Panc1 (cell line): ENCODE measurements around the gene POLA1. TPM values are rescaled to one million over a fixed set of nuclear protein-coding genes. Genes with fewer than 3 reads are reported as not detected.

Experiments used
- ATAC-seq: fragments of 200-7000 bp; cut with Tn5 transposase; 2 replicates; pipeline ENCODE4 v1.9.1; 2020; ENCODE audit warnings: mild to moderate bottlenecking, moderate library complexity
- BruUV-seq: library from RNA; stranded (reverse); fragments of 400-500 nt; replicated peaks from 2 replicates; lab custom pipeline; 2021; lab: Mats Ljungman, UMichigan
- CTCF ChIA-PET: fragments of 300-600 bp; sonication (Branson Sonifier 250); formaldehyde crosslinking; loops from one replicate; lab custom pipeline; 2022; ENCODE audit warnings: antibody characterized with exemption; lab: Charles Lee
- POLR2A ChIA-PET: fragments of 300-600 bp; sonication (Branson Sonifier 250); formaldehyde crosslinking; loops from one replicate; lab custom pipeline; 2022; ENCODE audit warnings: antibody characterized with exemption; lab: Charles Lee
- DNase-seq: peaks from one replicate; pipeline ENCODE4 v3.0.0-alpha.2; 2010; ENCODE audit warnings: low read depth, low spot score
- H3K27ac ChIP-seq: 2 replicates; pipeline ENCODE4 v1.5.1; 2011; ENCODE audit warnings: mild to moderate bottlenecking, low read length, inconsistent platforms
- H3K27me3 ChIP-seq: fragments of 200-500 bp; sonication (Bioruptor generic); 2 replicates; pipeline ENCODE4 v1.6.0; 2014; ENCODE audit warnings: low read length, inconsistent platforms; ENCODE audit not compliant: control insufficient read depth, insufficient read depth
- H3K36me3 ChIP-seq: fragments of 200-500 bp; sonication (Bioruptor generic); 2 replicates; pipeline ENCODE4 v1.5.1; 2014; ENCODE audit warnings: inconsistent platforms, mild to moderate bottlenecking, low read length, moderate library complexity; ENCODE audit not compliant: control insufficient read depth, insufficient read depth
- H3K4me1 ChIP-seq: 2 replicates; pipeline ENCODE4 v1.5.1; 2011; ENCODE audit warnings: inconsistent platforms, mild to moderate bottlenecking, low read length, moderate library complexity; ENCODE audit not compliant: control insufficient read depth, insufficient read depth
- H3K4me3 ChIP-seq, 2 experiments: 2 replicates each; pipeline ENCODE4 v1.5.1; 2011 to 2012; ENCODE audit warnings: low read depth in 2 of 2, low read length in 2 of 2, mild to moderate bottlenecking in 2 of 2, inconsistent platforms in 1 of 2, moderate library complexity in 1 of 2
- H3K9me3 ChIP-seq: fragments of 200-500 bp; sonication (Bioruptor generic); 2 replicates; pipeline ENCODE4 v1.5.1; 2014; ENCODE audit warnings: low read depth, mild to moderate bottlenecking, inconsistent platforms, low read length, moderate library complexity; ENCODE audit not compliant: control insufficient read depth, insufficient read depth
- CTCF ChIP-seq: fragments of 450-650 bp; IDR thresholded peaks from 2 replicates; pipeline ENCODE4 v1.5.1; 2017; ENCODE audit warnings: mild to moderate bottlenecking
- in situ Hi-C: cut with HindIII; loops from 2 replicates; pipeline ENCODE4 v1.10.0; 2016; ENCODE audit warnings: low sequenced_read_pairs, low pct_unique_long_range_greater_than_20kb
- intact Hi-C: fragments of 100-400 bp; cut with micrococcal nuclease; formaldehyde crosslinking; loops from one replicate; pipeline ENCODE4 v1.10.0; 2022; ENCODE audit not compliant: unreplicated experiment
- total RNA-seq: library from RNA; stranded (reverse); gene quantifications from one replicate; pipeline ENCODE4 v1.2.1, GENCODE V29; 2021; ENCODE audit not compliant: unreplicated experiment

The POLA1 gene
- total RNA-seq, 1 experiment from 2014 or later = 10.5 TPM

DNA sequence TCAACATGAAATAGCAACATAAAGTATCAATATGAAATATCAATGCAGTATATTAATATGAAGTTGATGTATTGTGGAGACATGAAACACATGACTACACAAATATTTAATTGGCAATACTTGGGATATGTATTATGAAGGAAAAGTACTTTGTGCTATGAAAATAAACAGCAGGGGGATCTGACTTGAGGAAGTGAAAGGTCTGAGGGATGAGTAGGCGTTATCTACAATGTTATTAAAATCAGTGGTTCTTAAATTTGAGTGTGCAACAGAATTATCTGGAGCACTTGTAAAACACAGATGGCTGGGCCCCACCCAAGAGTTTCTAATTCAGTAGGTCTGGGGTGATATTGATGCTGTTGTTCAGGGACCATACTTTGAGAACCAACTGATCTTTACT, 349.5 kb downstream of the POLA1 start:
- Histone ChIP-seq H3K4me3 (no peak overlapping the region), H3K36me3 (no peaks in the 10 kb centered on the region), H3K9me3 (no peaks in the 10 kb centered on the region), H3K4me1 (no peaks in the 10 kb centered on the region), H3K27ac (no peak overlapping the region), H3K27me3 (no peaks in the 10 kb centered on the region)
- ChIA-PET POLR2A (no interaction called here), CTCF (no interaction called here)
- DNase-seq = no peak
- in situ Hi-C loops (no loop called here), intact Hi-C loops (no loop called here)
- ATAC-seq = no peak
- TF ChIP-seq CTCF = no peak
- no TSS peak for BruUV-seq

Other genes starting within 250 kb of the POLA1 start
- 5.5 TPM for gene PDK3, start 228.6 kb upstream of the POLA1 start, total RNA-seq
- 0.03 TPM for gene PCYT1B, start 46.6 kb upstream of the POLA1 start, total RNA-seq